ENCODE measurements around the gene SEPTIN12.

Gene SEPTIN12

DNA sequence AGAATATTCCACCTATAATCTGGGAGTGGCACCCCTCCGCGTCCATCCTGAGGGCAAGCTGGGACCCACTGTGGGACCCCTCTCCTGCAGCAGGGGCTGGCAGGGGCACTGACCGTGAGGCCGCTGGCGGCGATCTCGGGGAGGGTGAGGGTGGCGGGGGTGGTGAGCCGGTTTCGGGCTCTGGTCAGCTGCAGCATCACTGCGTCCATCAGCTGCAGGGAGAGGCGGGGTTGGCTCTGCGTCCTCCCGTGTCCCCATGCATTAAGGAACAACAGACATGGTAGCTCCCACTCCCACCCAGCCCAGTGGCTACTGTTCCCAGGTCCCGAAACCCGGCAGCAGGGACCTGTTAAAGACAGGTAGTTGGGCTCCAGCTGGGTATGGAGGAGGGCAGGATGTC is 10.3 kb upstream of the SEPTIN12 start:
- no peak for DNase-seq (ENCODE audit: low read depth)
- H3K4me3 ChIP-seq (ENCODE audit: low read length): no peak overlapping the region
- TF ChIP-seq, protein P1, sequence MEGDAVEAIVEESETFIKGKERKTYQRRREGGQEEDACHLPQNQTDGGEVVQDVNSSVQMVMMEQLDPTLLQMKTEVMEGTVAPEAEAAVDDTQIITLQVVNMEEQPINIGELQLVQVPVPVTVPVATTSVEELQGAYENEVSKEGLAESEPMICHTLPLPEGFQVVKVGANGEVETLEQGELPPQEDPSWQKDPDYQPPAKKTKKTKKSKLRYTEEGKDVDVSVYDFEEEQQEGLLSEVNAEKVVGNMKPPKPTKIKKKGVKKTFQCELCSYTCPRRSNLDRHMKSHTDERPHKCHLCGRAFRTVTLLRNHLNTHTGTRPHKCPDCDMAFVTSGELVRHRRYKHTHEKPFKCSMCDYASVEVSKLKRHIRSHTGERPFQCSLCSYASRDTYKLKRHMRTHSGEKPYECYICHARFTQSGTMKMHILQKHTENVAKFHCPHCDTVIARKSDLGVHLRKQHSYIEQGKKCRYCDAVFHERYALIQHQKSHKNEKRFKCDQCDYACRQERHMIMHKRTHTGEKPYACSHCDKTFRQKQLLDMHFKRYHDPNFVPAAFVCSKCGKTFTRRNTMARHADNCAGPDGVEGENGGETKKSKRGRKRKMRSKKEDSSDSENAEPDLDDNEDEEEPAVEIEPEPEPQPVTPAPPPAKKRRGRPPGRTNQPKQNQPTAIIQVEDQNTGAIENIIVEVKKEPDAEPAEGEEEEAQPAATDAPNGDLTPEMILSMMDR (conservative IDR thresholded peaks at IDR 0.05; ENCODE audit: low read depth, low read length): no peak

DNA sequence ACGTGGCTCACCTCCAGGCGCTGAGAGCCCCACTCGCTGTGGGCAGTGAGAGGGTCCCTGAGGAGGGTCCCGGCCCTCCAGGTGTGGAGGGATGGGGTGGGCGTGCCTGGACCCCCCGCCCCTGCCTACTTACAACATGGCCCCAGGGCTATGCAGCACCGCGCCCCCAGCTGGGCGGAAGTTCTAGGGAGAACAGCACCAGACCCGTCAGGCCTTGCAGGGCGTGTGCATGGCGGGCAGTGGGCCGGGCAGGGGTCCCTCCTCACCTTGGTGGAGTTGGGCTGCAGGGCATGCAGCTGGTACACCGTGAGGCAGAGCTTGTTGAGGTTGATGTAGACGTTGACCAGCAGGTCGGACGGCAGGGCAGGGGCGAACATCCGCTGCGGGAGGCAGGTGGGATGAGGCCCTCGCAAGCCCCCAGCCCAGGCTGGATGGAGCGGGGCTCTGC is 9.7 kb upstream of the SEPTIN12 start:
- H3K4me3 ChIP-seq (ENCODE audit: low read length): no peak overlapping the region
- DNase-seq (ENCODE audit: low read depth): no peak
- TF ChIP-seq, protein P1 (conservative IDR thresholded peaks at IDR 0.05; ENCODE audit: low read depth, low read length): no peak

DNA sequence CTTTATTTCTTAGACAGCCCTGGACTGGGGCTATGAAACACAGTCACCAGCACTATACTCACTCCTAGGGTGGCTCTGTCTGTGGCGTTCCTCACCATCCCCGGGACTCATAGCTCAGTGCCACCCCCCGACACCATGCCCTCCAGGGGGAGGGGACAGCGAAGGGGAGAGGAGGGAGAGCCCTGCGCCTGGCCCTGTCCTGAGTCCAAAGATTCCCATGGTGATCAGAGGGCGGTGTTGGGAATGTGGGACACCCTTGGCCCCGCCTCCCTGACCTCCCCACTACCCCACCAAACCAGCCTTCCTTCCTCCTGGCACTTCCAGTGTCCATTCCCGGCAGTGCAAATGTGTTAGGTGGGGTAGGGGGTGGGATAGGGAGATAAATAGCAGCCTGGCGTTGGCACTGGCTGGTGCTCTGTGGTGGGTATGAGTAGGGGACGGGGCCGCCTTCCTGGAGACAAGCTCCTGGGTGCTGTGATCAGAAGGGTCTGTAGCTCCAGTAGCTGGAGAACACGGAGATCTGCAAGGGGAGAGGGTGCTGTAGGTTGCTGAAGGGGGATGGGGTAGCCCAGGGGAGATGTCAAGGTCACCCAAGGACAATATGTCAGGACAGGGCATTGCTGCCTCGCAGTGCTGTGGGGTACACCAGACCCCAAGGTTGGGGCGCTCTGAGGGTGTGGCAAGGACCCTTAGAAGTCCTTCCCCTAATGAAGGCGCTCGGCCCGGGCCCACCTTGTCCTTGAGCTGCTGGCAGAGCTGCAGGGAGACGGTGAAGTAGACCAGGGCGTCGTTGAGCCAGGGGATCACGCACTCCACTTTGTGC is 9.0 kb upstream of the SEPTIN12 start:
- no peak overlapping the region for H3K4me3 ChIP-seq (ENCODE audit: low read length)
- TF ChIP-seq, protein P1 (conservative IDR thresholded peaks at IDR 0.05; ENCODE audit: low read depth, low read length): no peak
- no peak for DNase-seq (ENCODE audit: low read depth)

DNA sequence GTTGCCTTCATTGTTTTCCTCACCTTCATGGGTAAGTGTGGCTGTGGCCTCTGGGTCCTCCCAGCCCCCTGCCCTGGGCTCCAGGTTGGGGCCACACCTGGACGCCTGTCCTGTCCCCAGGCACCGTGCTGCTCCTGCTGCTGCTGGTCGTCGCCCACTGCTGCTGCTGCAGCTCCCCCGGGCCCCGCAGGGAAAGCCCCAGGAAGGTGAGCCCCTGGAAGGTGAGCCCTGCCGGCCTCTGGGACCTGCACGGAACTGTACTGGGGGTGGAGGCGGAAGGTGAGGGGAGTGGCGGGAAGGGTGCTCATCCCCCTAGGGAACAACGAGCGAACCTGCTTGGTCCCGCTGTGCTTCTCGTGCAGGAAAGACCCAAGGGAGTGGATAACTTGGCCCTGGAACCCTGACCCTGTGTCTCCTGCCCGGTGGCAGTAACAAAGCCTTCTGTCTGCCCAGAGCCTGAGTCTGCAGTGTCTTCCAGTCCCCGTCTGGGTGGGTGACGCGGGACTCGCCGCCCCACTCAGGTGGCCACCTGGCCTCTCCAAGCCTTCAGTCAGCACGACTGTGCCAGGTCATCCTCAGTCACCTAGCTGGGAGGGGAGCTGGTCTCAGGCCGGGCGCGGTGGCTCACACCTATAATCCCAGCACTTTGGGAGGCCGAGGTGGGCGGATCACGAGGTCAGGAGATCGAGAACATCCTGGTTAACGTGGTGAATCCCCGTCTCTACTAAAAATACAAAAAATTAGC is 7.9 kb upstream of the SEPTIN12 start:
- TF ChIP-seq, protein P1 (conservative IDR thresholded peaks at IDR 0.05; ENCODE audit: low read depth, low read length): no peak
- H3K4me3 ChIP-seq (ENCODE audit: low read length): no peak overlapping the region
- DNase-seq (ENCODE audit: low read depth): no peak

DNA sequence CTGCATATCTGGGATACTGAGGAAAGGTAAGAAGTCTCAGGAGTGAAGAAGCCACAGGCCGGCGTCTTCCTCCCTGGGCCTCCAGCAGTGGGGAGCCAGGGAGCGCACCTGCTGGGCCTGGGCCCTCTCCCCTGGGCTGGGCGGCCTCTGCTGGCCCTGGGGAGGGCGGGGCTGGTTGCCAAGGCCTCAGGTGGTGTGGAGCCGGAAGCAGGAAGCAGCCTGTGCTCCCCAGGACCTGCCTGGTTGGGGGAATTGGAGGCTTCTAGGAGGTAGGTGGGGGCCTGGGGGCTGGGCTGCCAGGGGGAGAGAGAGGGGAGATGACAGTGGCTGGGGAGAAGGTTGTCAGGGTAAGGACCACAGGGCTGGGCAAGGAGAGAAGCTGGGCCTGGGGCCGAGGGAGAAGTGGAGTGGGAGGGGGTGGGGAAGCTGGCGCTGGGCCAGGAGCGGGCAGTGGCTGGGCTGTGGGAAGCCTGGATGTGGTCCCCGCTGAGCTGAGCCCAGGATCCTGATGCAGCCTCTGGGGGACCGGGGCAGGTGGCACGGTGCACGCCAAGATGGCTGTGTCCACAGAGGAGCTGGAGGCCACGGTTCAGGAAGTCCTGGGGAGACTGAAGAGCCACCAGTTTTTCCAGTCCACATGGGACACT is 7.2 kb upstream of the SEPTIN12 start, which contains the start of gene SMIM22:
SMIM22 (plus strand) TSS at position 189 of the 647 bp plus-strand sequence; CDS start at position 555, 366 bp downstream.
- no peak within 1 kb of the TSS for H3K4me3 ChIP-seq (ENCODE audit: low read length)
- DNase-seq (ENCODE audit: low read depth): no peak
- TF ChIP-seq, protein P1 (conservative IDR thresholded peaks at IDR 0.05; ENCODE audit: low read depth, low read length): no peak

DNA sequence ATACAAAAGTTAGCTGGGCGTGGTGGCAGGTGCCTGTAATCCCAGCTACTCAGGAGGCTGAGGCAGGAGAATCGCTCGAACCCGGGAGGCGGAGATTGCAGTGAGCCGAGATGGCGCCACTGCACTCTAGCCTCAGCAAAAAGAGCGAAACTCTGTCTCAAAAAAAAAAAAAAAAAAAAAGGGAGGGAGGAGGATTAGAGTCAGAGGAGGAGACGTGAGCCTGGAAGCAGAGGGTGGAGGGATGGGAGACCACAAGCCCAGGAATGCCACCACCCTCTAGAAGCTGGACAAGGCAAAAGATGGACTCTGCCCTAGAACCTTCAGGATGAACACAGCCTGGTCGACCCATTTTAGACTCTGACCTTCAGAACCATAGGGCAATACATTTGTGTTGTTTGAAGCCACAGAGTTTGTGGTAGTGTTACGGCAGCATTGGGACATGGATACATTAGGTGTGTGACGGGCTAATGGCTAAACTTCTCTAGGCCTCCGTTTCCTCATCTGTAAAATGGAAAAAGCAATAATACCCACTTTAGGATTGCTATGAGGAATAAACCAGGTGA is 4.9 kb upstream of the SEPTIN12 start:
- H3K4me3 ChIP-seq (ENCODE audit: low read length): no peak overlapping the region
- TF ChIP-seq, protein P1 (conservative IDR thresholded peaks at IDR 0.05; ENCODE audit: low read depth, low read length): no peak
- DNase-seq (ENCODE audit: low read depth): no peak

All from retinal pigment epithelial cell (primary cell).